ENCODE measurements around the gene NGFR.
A peak's percentile ranks its signal among the peaks of the same experiment; 100 is the strongest.

NGFR gene

GRCh38 chr17:49494986-49495841 lies at the start of gene NGFR:
TSS of gene NGFR (plus strand) at chr17:49495293. CDS start at chr17:49495418, 125 bp downstream.
- DNase-seq, result no peak

GRCh38 chr17:49445591-49445990 lies 49.5 kb upstream of the NGFR start:
- no peak for DNase-seq

- no peak for DNase-seq
Observed at GRCh38 chr17:49447628-49448302, 47.3 kb upstream of the NGFR start.

- DNase-seq, result no peak
Observed at GRCh38 chr17:49450181-49450580, 44.9 kb upstream of the NGFR start.

- no peak for DNase-seq
Observed at GRCh38 chr17:49450735-49451134, 44.4 kb upstream of the NGFR start.

GRCh38 chr17:49452201-49452600 lies 42.9 kb upstream of the NGFR start:
- no peak for DNase-seq

- no peak for DNase-seq
Observed at GRCh38 chr17:49452661-49453060, 42.4 kb upstream of the NGFR start.

GRCh38 chr17:49454050-49454449 lies 41.0 kb upstream of the NGFR start:
- no peak for DNase-seq

DNA sequence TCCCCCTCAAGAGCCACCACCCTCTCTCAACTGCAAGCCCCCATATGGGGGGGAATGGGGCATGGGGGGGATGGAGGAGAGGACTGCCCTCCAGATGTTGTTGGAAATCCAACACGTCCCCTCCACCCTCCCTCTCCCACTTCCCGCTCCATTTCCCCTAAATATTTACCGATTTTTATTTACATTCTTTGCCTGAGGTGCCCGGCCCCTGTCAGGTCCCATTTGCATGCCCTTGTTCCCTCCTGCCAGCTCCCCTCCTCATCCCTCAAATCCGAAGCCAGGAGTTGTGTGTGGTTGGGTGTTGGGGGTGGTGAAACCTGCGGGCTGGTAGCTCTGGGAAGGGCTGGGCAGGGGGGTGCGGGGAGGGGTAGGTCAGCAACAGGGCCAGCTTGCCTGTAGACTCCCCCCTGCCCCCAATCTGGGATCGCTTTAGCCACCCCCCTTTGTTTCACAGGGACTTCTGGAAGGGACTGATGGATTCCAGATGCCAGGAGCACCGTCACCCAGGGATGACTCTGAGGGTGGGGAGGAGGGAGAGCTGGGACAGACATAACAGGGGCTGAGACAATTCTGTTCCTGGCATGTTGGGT lies 39.7 kb upstream of the NGFR start:
- DNase-seq, result no peak

DNA sequence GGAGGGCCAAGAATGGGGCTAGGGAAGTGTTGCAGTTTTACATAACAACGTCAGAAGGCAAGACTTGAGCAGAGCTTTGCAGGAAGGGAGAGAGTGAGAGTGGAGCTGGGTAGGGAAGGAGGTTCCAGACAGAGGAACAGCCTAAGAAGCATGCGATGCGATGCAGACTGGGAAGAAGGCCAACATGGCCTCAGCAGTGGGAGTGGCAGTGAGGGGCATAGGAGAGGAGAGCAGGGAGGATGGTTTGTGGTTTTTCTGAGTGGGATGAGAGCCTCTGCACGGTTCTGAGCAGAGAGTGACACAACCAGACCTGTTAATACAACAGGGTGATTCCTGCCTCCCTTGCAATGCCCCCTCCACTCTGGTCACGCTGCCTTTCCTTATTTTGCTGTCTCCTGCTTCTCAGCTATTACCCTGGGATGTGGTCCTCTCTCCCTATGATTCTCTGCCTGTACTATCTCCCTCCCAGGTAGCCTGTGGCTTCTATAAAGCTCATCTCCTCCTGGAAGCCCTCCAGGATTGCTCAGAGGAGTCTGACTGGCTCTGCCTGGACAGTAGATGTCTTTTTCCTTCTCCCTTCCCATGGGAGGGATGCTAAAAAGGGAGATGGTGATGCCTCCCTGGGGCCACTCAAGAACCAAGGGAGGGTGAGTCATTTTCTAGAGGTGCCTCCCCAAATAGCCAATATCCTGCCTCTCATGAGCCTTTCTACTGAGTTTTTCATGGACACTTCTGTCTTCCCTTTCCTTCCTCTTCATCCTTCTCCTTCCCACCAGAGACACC lies 38.7 kb upstream of the NGFR start:
- peak; percentile 16 for DNase-seq

DNA sequence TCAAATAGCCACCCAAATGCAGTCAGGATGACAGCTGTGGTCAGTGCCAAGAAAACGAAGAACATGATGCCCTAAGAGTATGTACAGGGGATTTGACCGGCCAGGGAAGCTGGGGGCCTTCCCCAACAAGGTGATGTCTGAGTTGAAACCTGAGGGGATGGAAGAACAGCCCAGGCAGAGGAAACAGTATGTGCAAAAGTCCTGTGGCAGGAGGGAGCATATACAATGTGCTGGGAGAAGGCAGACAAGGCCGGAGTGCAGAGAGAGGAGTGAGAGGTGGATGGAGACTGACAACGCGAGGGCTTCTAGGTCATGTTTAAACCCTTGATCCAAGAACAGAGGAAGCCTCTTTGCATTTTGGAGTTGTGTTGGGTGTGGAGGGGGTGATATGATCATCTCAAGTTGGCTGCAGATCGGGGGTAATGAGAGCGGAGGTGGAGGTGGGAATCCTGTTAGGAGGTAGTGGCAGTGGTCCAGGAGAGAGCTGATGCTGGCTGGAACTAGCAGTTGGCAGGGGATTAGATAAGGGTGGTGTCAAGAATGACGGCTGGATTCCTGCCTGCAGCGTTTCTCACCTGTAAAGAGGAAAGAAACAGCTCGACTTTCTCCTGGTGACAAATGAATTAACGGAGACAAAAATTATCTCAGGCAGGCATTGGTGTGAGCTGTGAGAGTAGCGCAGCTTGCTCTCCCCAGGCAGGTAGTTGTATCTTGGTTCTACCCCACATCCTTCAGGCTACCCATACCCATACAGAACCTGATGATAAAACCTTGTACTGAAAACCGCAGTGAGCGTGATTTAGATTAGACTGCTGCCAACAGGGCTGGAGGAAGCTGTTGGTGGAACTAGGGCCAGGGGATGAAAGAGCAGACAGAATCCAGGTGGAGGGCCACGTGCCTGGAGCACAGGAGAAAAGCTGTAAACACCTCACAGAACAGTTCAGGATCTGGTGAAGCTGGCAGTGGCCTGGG lies 37.2 kb upstream of the NGFR start:
- DNase-seq, result no peak

DNA sequence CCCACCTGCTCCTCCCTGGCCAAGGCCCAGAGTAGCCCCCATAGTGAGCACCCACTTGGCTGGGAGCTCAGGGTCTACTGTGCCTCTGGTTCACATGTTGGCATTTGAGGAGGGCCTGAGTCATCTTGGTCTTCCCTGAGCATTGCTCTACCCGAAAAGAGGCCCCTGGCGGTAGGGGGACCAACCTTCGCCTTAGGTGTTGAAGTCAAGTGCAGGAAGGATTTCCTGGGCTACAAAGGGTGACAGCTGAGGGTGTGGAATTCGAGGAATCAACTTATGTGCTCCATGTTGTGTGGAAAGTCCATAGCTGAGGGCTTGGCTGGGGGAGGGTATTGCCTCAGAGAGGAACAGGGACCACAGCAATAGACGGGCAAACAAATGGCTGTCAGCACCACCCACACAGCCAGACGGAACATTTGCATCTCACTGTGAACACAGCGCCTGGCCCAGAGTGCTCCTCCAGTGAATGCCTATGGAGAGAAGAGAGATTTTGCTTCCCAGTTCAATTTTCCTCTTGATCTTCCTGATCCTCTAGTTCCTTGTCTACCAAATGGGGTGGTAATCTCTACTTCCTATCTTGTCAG lies 35.6 kb upstream of the NGFR start:
- DNase-seq, result no peak

DNA sequence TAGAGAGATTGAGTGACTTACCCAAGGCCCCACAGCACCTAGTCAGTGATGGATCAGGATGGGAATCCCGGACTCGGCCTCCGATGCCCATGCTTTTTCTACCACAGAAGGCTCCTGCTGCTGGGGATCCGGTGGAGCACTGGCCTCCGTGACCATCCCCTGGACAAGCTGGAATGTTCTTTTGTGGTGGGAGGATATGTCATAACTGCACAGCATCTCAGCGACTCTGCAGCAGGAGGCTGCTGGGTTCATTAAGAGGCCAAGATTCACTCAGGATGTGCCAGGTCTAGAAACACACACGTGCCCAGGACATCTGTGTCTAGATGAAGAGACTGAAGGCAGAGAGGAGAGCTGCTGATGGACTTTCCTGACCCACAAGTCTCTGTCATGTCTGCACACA lies 34.7 kb upstream of the NGFR start:
- DNase-seq, result no peak

GRCh38 chr17:49461580-49461979 lies 33.5 kb upstream of the NGFR start:
- no peak for DNase-seq

DNA sequence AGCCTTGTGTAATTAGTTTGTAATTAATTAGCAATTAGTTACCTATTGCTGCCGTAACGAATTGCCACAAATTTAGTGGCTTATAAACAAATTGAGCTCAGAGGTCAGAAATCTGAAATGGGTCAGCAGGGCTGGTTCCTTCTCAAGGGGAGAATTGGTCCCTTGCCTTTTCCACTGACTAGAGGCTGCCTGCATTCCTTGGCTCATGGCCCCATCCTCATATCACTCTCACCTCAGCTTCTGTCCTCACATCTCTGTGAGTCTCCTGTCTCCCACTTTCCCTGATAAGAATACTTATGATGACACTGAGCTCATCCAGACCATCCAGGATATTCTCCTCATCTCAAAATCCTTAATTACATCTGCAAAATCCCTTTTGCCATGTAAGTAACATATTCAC lies 31.0 kb upstream of the NGFR start:
- DNase-seq, result no peak

DNA sequence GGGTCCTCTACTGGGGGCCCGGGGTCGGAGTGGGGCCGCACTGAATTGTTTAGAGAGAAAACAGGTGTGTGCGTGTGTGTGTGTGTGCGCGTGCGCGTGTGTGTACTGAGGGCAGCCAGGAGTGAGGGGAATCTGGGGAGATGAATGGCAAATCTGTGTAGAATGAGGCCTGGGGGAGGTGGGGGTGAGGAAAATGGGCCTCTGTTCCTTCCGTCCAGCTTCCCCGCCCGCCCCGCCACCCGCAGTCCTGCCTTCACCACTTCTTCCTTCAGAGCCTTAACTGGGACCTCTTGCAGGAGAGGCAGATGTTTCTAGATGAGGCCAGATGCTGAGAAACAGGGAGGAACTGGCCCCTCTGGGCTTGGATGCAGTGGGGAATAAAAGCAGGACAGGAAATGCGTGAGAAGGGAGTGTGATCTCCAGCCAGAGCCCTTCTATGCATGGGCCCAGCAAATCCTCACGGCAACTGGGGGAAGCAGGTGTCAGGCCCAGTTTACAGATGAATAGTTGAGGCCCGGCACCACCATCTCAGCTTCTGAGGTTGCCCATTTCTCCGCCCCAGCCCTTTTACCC lies 29.7 kb upstream of the NGFR start:
- no peak for DNase-seq

DNA sequence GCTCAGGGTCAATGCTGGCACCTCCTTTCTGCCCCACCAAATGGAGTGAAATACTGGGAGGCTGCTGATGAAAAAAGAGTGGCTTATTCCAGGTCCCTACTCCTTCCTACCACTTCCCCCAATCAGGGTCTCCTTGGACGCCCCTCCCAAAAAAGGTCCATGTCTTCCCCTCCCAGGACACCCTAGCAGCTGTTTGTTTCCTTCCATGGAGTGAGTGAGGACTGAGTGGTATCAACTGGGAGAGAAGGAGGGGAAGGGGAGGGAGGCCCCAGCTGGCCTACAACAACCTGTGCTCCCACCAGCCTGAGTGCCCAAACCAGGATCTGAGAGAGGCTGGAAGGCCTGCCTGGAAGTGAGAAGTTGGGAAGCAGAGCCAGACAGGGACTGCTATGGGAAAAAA lies 28.7 kb upstream of the NGFR start:
- DNase-seq, result no peak

DNA sequence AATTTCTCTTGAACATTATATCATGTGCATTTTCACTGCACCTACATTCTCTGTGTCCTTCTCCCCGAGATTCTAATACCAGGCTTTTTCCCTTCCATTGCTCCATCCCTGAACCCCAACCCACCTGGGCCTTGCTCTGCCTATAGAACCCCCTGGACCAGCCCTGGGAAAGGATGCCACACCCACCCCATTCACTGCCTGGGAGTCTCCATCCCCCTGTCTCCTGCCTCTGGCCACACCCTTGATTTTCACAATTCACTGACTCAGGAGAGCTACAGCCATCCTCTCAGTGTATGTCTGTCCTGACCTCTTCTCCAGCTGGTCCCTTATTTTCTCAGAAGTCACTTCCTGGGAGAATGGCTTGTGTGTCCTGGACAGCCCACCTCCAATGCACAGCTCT lies 27.9 kb upstream of the NGFR start:
- DNase-seq, result no peak

DNA sequence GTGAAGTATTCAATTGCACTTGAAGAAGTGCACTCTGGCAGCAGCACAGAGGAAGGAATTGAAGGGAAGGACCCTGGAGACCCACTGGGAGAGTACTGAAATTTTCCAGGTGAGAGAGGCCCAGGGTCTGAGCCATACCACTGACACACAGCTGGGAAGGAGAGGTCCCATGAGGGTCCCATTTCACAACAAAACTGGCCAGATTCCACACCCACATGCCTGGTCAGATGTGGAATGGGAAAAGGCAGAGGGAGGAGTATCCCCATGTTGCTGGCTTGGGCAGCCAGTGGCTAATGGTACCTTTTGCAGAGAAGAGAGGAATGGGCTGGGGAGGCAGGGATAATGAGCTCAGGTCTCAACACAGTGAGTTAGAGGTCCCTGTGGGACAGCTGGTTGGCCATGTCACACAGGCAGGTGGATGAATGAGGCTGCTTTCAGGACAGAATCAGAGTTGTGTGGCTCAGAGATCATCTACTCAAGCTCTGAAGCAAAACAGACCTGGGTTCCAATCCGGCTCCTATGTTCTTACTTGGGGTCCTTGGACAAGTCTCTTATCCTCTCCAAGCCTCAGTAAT lies 26.2 kb upstream of the NGFR start:
- no peak for DNase-seq

DNA sequence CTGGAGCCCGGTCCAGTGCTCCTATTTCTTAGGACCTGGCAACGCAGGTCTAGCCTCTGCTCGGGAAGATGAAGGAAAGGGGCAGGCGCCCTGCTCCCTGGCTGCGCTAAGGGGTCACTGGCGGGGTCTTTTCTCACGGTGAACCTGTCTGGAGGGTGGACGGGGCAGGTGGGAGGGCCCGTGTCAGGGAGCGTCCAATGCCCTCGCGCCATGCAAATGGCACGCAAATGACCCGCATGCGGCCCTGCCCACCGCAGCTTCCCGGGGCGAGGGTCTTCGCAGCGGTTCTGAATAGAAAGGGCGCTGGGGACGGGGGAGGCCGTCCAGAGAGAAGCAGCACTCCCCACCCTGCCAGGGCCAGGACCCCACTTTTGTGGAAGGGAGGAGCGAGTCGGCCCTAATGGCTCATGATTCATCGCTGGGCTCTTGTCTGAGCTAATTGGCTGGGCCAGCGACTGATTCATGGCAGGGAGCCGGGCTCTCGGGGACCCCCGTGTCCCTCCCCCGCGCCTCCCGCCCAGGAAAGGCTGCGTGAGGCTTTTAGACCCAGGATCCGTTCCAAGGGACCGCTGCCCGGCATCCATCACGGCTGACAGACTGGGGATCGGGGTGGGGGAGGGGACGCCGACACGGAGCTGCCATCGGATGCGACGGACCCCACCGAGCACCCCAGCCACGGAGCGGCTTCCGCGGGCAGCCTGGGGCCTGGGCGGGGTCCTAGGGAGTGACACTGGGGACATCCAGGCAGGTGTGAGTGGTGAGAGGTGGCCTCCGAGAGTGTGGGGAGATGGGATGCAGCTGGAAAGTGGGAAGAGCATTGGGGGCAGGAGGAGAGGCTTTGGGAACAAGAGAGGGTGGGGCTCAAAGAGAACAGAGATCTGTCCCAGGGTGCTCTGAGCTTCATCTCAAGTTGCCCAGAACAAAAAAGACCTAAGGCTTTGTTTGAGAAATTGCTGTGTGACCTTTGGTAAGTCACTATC lies 25.0 kb upstream of the NGFR start:
- DNase-seq, result no peak
